ENCODE results near the gene DCTN3. TPM values are rescaled to one million over a fixed set of nuclear protein-coding genes. Genes with fewer than 3 reads are reported as not detected.

The DCTN3 gene
- total and polyA plus RNA-seq, 9 of the 15 experiments (the other 6 are each of a cell fraction or from before 2014, with no cell fraction given) = 11.0 to 51.0 (median 41.9) TPM

GRCh38 chr9:34651876-34652601 is 31.7 kb upstream of the DCTN3 start, which contains the start of gene IL11RA (continued):
- TF ChIP-seq ARID4B (CRISPR knock-in tag; IDR thresholded peaks at IDR 0.05) (peak; percentile 70), ZNF79 (CRISPR knock-in tag; IDR thresholded peaks at IDR 0.05; ENCODE audit: low read depth) (no peak), TAF7 (tag; IDR thresholded peaks at IDR 0.05) (no peak), KAT8 (IDR thresholded peaks at IDR 0.05; ENCODE audit: low read depth) (no peak), STAT5B (CRISPR knock-in tag; IDR thresholded peaks at IDR 0.05) (no peak), HSF4 (CRISPR knock-in tag; IDR thresholded peaks at IDR 0.05; ENCODE audit: borderline replicate concordance) (no peak), RBFOX2 (IDR thresholded peaks at IDR 0.05; ENCODE audit: low read depth, low read length) (peak; percentile 67), TAL1 (IDR thresholded peaks at IDR 0.05) (no peak), CREM (IDR thresholded peaks at IDR 0.05; ENCODE audit: low read depth) (peak; percentile 60; the same call in 1 of the 2 replicates), ZBTB8A (IDR thresholded peaks at IDR 0.05; ENCODE audit: partially characterized antibody) (no peak), SRSF9 (IDR thresholded peaks at IDR 0.05; ENCODE audit: borderline replicate concordance, low read depth, low read length) (no peak), ZNF212 (CRISPR knock-in tag; IDR thresholded peaks at IDR 0.05) (no peak), HBP1 (CRISPR knock-in tag; IDR thresholded peaks at IDR 0.05) (no peak), MYNN (IDR thresholded peaks at IDR 0.05) (peak; percentile 91), MYNN (CRISPR knock-in tag; IDR thresholded peaks at IDR 0.05) (no peak), E2F6 (IDR thresholded peaks at IDR 0.05; ENCODE audit: borderline replicate concordance in 1 of 2, extremely low read depth in 1 of 2, insufficient read depth in 1 of 2, insufficient read length in 1 of 2, low read depth in 1 of 2, low read length in 1 of 2, poor library complexity in 1 of 2, severe bottlenecking in 1 of 2) (peak; percentile 20 to 48), VEZF1 (CRISPR knock-in tag; IDR thresholded peaks at IDR 0.05) (peak; percentile 92), L3MBTL2 (IDR thresholded peaks at IDR 0.05) (no peak), HDGF (IDR thresholded peaks at IDR 0.05) (peak; percentile 73; the same call in 1 of the 2 replicates), FOXK2 (conservative IDR thresholded peaks at IDR 0.05 in 1 of 2, IDR thresholded peaks at IDR 0.05 in 1 of 2; ENCODE audit: low read depth in 2 of 2) (peak; percentile 23 to 34; a peak in 1 of 4 replicates), BHLHE40 (IDR thresholded peaks at IDR 0.05; ENCODE audit: low read length) (peak; percentile 29; the same call in 1 of the 2 replicates)

Measured in K562 (cell line).